Smooth muscle cell (in vitro differentiated cells): ENCODE results near the gene SCRN1. TPM values are rescaled to one million over a fixed set of nuclear protein-coding genes. Genes with fewer than 3 reads are reported as not detected.

Source experiments
- DNase-seq: peaks from one replicate; lab custom pipeline; 2025; ENCODE audit not compliant: unreplicated experiment; lab: John Stamatoyannopoulos, UW
- H2AFZ ChIP-seq: fragments of 200-600 bp; sonication (generic); 2 replicates; pipeline ENCODE4 v1.6.0; 2016; ENCODE audit warnings: antibody characterized with exemption, low read depth, mild to moderate bottlenecking
- H3F3A ChIP-seq: fragments of 200-600 bp; sonication (generic); 2 replicates; pipeline ENCODE4 v1.6.0; 2017; ENCODE audit warnings: antibody characterized with exemption, low read depth
- H3K27ac ChIP-seq: fragments of 200-600 bp; sonication (generic); 2 replicates; pipeline ENCODE4 v1.5.1; 2016; ENCODE audit warnings: low read depth, mild to moderate bottlenecking
- H3K27me3 ChIP-seq: fragments of 200-600 bp; sonication (generic); 2 replicates; pipeline ENCODE4 v1.6.1; 2016; ENCODE audit warnings: low read depth, mild to moderate bottlenecking
- H3K36me3 ChIP-seq: fragments of 200-600 bp; sonication (generic); 2 replicates; pipeline ENCODE4 v1.5.1; 2016; ENCODE audit warnings: low read depth
- H3K4me1 ChIP-seq: fragments of 200-600 bp; sonication (generic); 2 replicates; pipeline ENCODE4 v1.5.1; 2016; ENCODE audit warnings: low read depth
- H3K4me2 ChIP-seq: fragments of 200-600 bp; sonication (generic); 2 replicates; pipeline ENCODE4 v1.6.0; 2016; ENCODE audit warnings: mild to moderate bottlenecking
- H3K4me3 ChIP-seq: fragments of 200-600 bp; sonication (generic); 2 replicates; pipeline ENCODE4 v1.5.1; 2016; ENCODE audit warnings: mild to moderate bottlenecking
- H3K79me2 ChIP-seq: fragments of 200-600 bp; sonication (generic); 2 replicates; pipeline ENCODE4 v1.6.0; 2016; ENCODE audit warnings: low read depth, mild to moderate bottlenecking
- H3K9ac ChIP-seq: fragments of 200-600 bp; sonication (generic); 2 replicates; pipeline ENCODE4 v1.6.0; 2016; ENCODE audit warnings: low read depth
- H3K9me3 ChIP-seq: fragments of 200-600 bp; sonication (generic); replicated peaks from 2 replicates; pipeline ENCODE4 v1.5.1; 2016; ENCODE audit warnings: low read depth
- H4K20me1 ChIP-seq: fragments of 200-600 bp; sonication (generic); 2 replicates; pipeline ENCODE4 v1.6.0; 2016; ENCODE audit warnings: low read depth
- CTCF ChIP-seq: fragments of 200-600 bp; sonication (generic); IDR thresholded peaks from 2 replicates; pipeline ENCODE4 v1.5.1; 2017; ENCODE audit warnings: borderline replicate concordance, mild to moderate bottlenecking, antibody characterized with exemption; ENCODE audit not compliant: insufficient read depth, poor library complexity, severe bottlenecking
- whole genome bisulfite sequencing: methylation state at CpG from one replicate; pipeline ENCODE4 v1.1.7; 2016; ENCODE audit warnings: low lambda C conversion rate; 5-methylcytosine and 5-hydroxymethylcytosine counted together
- polyA plus RNA-seq: library from polyadenylated mRNA; unstranded; fragments of >200 nt; fragmentation: Nextera tagmentation; extraction: Ambion mirVana; gene quantifications from 2 replicates; pipeline ENCODE4 v1.2.1, GENCODE V29; 2016
- total RNA-seq: library from RNA; depleted of rRNA; stranded (reverse); fragments of >200 nt; gene quantifications from 2 replicates; pipeline ENCODE4 v1.2.3, GENCODE V29; 2014

The SCRN1 gene
- total and polyA plus RNA-seq, 2 experiments from 2014 or later: 67.5 to 84.9 TPM

- H4K20me1 ChIP-seq: no peaks in the 10 kb centered on the region
- no peak overlapping the region for H3K4me3 ChIP-seq
- no peaks in the 10 kb centered on the region for H3F3A ChIP-seq
- no peak overlapping the region for H3K4me2 ChIP-seq
- H3K9me3 ChIP-seq: peaks cover 4% of the 10 kb centered on the region
- no peak overlapping the region for H3K9ac ChIP-seq
- H2AFZ ChIP-seq: no peak overlapping the region
- no peak for TF ChIP-seq CTCF
- H3K27me3 ChIP-seq: no peaks in the 10 kb centered on the region
- DNase-seq: no peak
- no peak overlapping the region for H3K27ac ChIP-seq
- H3K36me3 ChIP-seq: no peaks in the 10 kb centered on the region
- no peaks in the 10 kb centered on the region for H3K79me2 ChIP-seq
- H3K4me1 ChIP-seq: no peaks in the 10 kb centered on the region
Observed at GRCh38 chr7:29995652-29996051, 6.1 kb upstream of the SCRN1 start.

GRCh38 chr7:29993140-29993539 is 3.5 kb upstream of the SCRN1 start:
- Histone ChIP-seq H3K27ac (no peak overlapping the region), H3K4me1 (peaks cover 2% of the 10 kb centered on the region), H3K27me3 (no peaks in the 10 kb centered on the region), H3K36me3 (no peaks in the 10 kb centered on the region), H3K4me3 (no peak overlapping the region), H3K9ac (no peak overlapping the region), H3K4me2 (no peak overlapping the region), H3F3A (peaks cover 6% of the 10 kb centered on the region), H4K20me1 (no peaks in the 10 kb centered on the region), H2AFZ (no peak overlapping the region), H3K79me2 (peaks cover under 1% of the 10 kb centered on the region), H3K9me3 (peaks cover 4% of the 10 kb centered on the region)
- WGBS: 96% methylated on average over 4 of the region's 4 CpGs
- TF ChIP-seq CTCF: no peak
- no peak for DNase-seq

- TF ChIP-seq CTCF: no peak
- Histone ChIP-seq H3K36me3 (no peaks in the 10 kb centered on the region), H2AFZ (no peak overlapping the region), H4K20me1 (no peaks in the 10 kb centered on the region), H3K27me3 (no peaks in the 10 kb centered on the region), H3K27ac (no peak overlapping the region), H3K79me2 (peaks cover 12% of the 10 kb centered on the region), H3K4me1 (peaks cover 13% of the 10 kb centered on the region), H3F3A (peaks cover 16% of the 10 kb centered on the region), H3K9ac (no peak overlapping the region), H3K9me3 (peaks cover 4% of the 10 kb centered on the region), H3K4me3 (no peak overlapping the region), H3K4me2 (no peak overlapping the region)
- DNase-seq: no peak
- WGBS: 95% methylated on average over 5 of the region's 5 CpGs
Observed at GRCh38 chr7:29991937-29992336, 2.3 kb upstream of the SCRN1 start.

- Histone ChIP-seq H4K20me1 (peaks cover 1% of the 10 kb centered on the region), H3K4me2 (no peak overlapping the region), H3K36me3 (no peaks in the 10 kb centered on the region), H2AFZ (no peak overlapping the region), H3K9me3 (no peaks in the 10 kb centered on the region), H3K9ac (no peak overlapping the region), H3K4me3 (no peak overlapping the region), H3K27me3 (no peaks in the 10 kb centered on the region), H3K79me2 (peaks cover 22% of the 10 kb centered on the region), H3K27ac (no peak overlapping the region), H3F3A (peaks cover 16% of the 10 kb centered on the region), H3K4me1 (peaks cover 13% of the 10 kb centered on the region)
- WGBS: 88% methylated on average over 4 of the region's 4 CpGs
- TF ChIP-seq CTCF: no peak
- no peak for DNase-seq
Observed at GRCh38 chr7:29990931-29991330, 1.3 kb upstream of the SCRN1 start.
